PC-9 (cell line): ENCODE measurements around the gene OBP2A. TPM values are rescaled to one million over a fixed set of nuclear protein-coding genes. Genes with fewer than 3 reads are reported as not detected.

Experiments
- BruUV-seq: library from RNA; stranded (reverse); fragments of 400-500 nt; replicated peaks from 2 replicates; lab custom pipeline; 2021; lab: Mats Ljungman, UMichigan
- CTCF ChIA-PET: fragments of 300-600 bp; sonication (Branson Sonifier 250); formaldehyde crosslinking; loops from one replicate; lab custom pipeline; 2022; ENCODE audit warnings: antibody characterized with exemption; lab: Charles Lee
- POLR2A ChIA-PET: fragments of 300-600 bp; sonication (Branson Sonifier 250); formaldehyde crosslinking; loops from one replicate; lab custom pipeline; 2022; ENCODE audit warnings: antibody characterized with exemption; ENCODE audit not compliant: unreplicated experiment; lab: Charles Lee
- DNase-seq, 2 experiments: peaks; one replicate each; pipeline versions ENCODE4 v3.0.0 to v3.0.0-alpha.2; 2015 to 2022; ENCODE audit warnings: mixed read lengths in 1 of 2
- H2AFZ ChIP-seq: fragments of 200-600 bp; sonication (generic); 2 replicates; pipeline ENCODE4 v1.8.1; 2017; ENCODE audit warnings: antibody characterized with exemption
- H3F3A ChIP-seq: fragments of 200-600 bp; sonication (generic); 2 replicates; pipeline ENCODE4 v1.8.1; 2017; ENCODE audit warnings: antibody characterized with exemption, mild to moderate bottlenecking, low read depth; ENCODE audit not compliant: insufficient read depth
- H3K27ac ChIP-seq: fragments of 200-600 bp; sonication (generic); 2 replicates; pipeline ENCODE4 v1.6.1; 2016; ENCODE audit warnings: mixed run types
- H3K27me3 ChIP-seq: fragments of 200-600 bp; sonication (generic); 2 replicates; pipeline ENCODE4 v1.6.1; 2016; ENCODE audit warnings: low read depth, mixed run types; ENCODE audit not compliant: insufficient read depth
- H3K36me3 ChIP-seq: fragments of 200-600 bp; sonication (generic); 2 replicates; pipeline ENCODE4 v1.6.1; 2016; ENCODE audit warnings: low read depth, mixed run types
- H3K4me1 ChIP-seq: fragments of 200-600 bp; sonication (generic); replicated peaks from 2 replicates; pipeline ENCODE4 v1.6.1; 2016; ENCODE audit warnings: mixed run types; ENCODE audit not compliant: insufficient read depth
- H3K4me2 ChIP-seq: fragments of 200-600 bp; sonication (generic); 2 replicates; pipeline ENCODE4 v1.6.1; 2017; ENCODE audit warnings: mixed run types
- H3K4me3 ChIP-seq: fragments of 200-600 bp; sonication (generic); 2 replicates; pipeline ENCODE4 v1.6.1; 2016; ENCODE audit warnings: mixed run types
- H3K79me2 ChIP-seq: fragments of 200-600 bp; sonication (generic); 2 replicates; pipeline ENCODE4 v1.6.1; 2017; ENCODE audit warnings: low read depth, mixed run types
- H3K9me2 ChIP-seq: fragments of 200-600 bp; sonication (generic); 2 replicates; pipeline ENCODE4 v1.8.1; 2017; ENCODE audit warnings: mild to moderate bottlenecking; ENCODE audit not compliant: insufficient read depth
- H3K9me3 ChIP-seq: fragments of 200-600 bp; sonication (generic); 2 replicates; pipeline ENCODE4 v1.8.1; 2016; ENCODE audit warnings: low read depth; ENCODE audit not compliant: insufficient read depth
- H4K20me1 ChIP-seq: fragments of 200-600 bp; sonication (generic); 2 replicates; pipeline ENCODE4 v1.8.1; 2017; ENCODE audit not compliant: insufficient read depth
- CTCF ChIP-seq: fragments of 200-600 bp; sonication (generic); conservative IDR thresholded peaks from 2 replicates; pipeline ENCODE4 v1.6.1; 2017; ENCODE audit warnings: mixed run types, antibody characterized with exemption, mild to moderate bottlenecking, moderate library complexity
- EZH2 ChIP-seq: fragments of 200-600 bp; sonication (generic); IDR thresholded peaks from 2 replicates; pipeline ENCODE4 v1.8.0; 2017; ENCODE audit warnings: antibody characterized with exemption, low read depth
- intact Hi-C: fragments of 100-400 bp; cut with micrococcal nuclease; formaldehyde crosslinking; loops from one replicate; pipeline ENCODE4 v1.10.0; 2022; ENCODE audit not compliant: unreplicated experiment
- total RNA-seq: library from RNA; stranded (reverse); gene quantifications from 2 replicates; pipeline ENCODE4 v1.2.3, GENCODE V29; 2021

The OBP2A gene
- total RNA-seq, 1 experiment from 2014 or later = not detected

GRCh38 chr9:135517407-135517822 is 28.5 kb upstream of the OBP2A start:
- BruUV-seq = no TSS peak
- H2AFZ ChIP-seq = no peak overlapping the region
- intact Hi-C loops = no loop called here
- no peaks in the 10 kb centered on the region for H4K20me1 ChIP-seq
- no peaks in the 10 kb centered on the region for H3K4me1 ChIP-seq
- no peaks in the 10 kb centered on the region for H3K36me3 ChIP-seq
- no peak for TF ChIP-seq CTCF
- TF ChIP-seq EZH2 = no peak
- H3F3A ChIP-seq = no peaks in the 10 kb centered on the region
- no peaks in the 10 kb centered on the region for H3K9me2 ChIP-seq
- H3K4me2 ChIP-seq = no peak overlapping the region
- H3K9me3 ChIP-seq = no peaks in the 10 kb centered on the region
- no peak overlapping the region for H3K4me3 ChIP-seq
- no peak overlapping the region for H3K27ac ChIP-seq
- POLR2A ChIA-PET = no interaction called here
- no peaks in the 10 kb centered on the region for H3K79me2 ChIP-seq
- CTCF ChIA-PET = no interaction called here
- H3K27me3 ChIP-seq = peaks cover 47% of the 10 kb centered on the region
- DNase-seq = no peak

GRCh38 chr9:135519179-135519971 is 26.6 kb upstream of the OBP2A start:
- no peaks in the 10 kb centered on the region for H3K4me1 ChIP-seq
- H3F3A ChIP-seq = no peaks in the 10 kb centered on the region
- ChIA-PET CTCF (no interaction called here), POLR2A (no interaction called here)
- H4K20me1 ChIP-seq = no peaks in the 10 kb centered on the region
- no peak overlapping the region for H3K4me3 ChIP-seq
- H3K9me2 ChIP-seq = no peaks in the 10 kb centered on the region
- TF ChIP-seq CTCF (no peak), EZH2 (no peak)
- H3K9me3 ChIP-seq = no peaks in the 10 kb centered on the region
- intact Hi-C loops = no loop called here
- no TSS peak for BruUV-seq
- H3K4me2 ChIP-seq = no peak overlapping the region
- no peak overlapping the region for H2AFZ ChIP-seq
- no peaks in the 10 kb centered on the region for H3K36me3 ChIP-seq
- no peak for DNase-seq
- H3K27ac ChIP-seq = no peak overlapping the region
- H3K27me3 ChIP-seq = peaks cover 56% of the 10 kb centered on the region
- no peaks in the 10 kb centered on the region for H3K79me2 ChIP-seq

- TF ChIP-seq EZH2 = no peak
- no peak for TF ChIP-seq CTCF
- no peaks in the 10 kb centered on the region for H4K20me1 ChIP-seq
- DNase-seq = no peak
- H3F3A ChIP-seq = no peaks in the 10 kb centered on the region
- no peak within 1 kb of the TSS for H3K4me3 ChIP-seq
- H3K27ac ChIP-seq = no peak within 1 kb of the TSS
- no peaks in the 10 kb centered on the region for H3K9me2 ChIP-seq
- CTCF ChIA-PET = no interaction called here
- no peaks in the 10 kb centered on the region for H3K79me2 ChIP-seq
- intact Hi-C loops = no loop called here
- H3K9me3 ChIP-seq = no peaks in the 10 kb centered on the region
- H3K27me3 ChIP-seq = peaks cover 60% of the 10 kb centered on the region
- POLR2A ChIA-PET = no interaction called here
- no peak within 1 kb of the TSS for H2AFZ ChIP-seq
- BruUV-seq = no TSS peak
- no peaks in the 10 kb centered on the region for H3K36me3 ChIP-seq
- H3K4me2 ChIP-seq = no peak within 1 kb of the TSS
- H3K4me1 ChIP-seq = no peaks in the 10 kb centered on the region
Measured at GRCh38 chr9:135520916-135521607, 24.9 kb upstream of the OBP2A start, which contains the start of gene LCN1. Gene LCN1, plus strand, starts transcription at chr9:135521440. Its CDS starts 58 bp downstream, at chr9:135521498.
